ENCODE measurements around the gene GLCE.

GLCE gene

DNA sequence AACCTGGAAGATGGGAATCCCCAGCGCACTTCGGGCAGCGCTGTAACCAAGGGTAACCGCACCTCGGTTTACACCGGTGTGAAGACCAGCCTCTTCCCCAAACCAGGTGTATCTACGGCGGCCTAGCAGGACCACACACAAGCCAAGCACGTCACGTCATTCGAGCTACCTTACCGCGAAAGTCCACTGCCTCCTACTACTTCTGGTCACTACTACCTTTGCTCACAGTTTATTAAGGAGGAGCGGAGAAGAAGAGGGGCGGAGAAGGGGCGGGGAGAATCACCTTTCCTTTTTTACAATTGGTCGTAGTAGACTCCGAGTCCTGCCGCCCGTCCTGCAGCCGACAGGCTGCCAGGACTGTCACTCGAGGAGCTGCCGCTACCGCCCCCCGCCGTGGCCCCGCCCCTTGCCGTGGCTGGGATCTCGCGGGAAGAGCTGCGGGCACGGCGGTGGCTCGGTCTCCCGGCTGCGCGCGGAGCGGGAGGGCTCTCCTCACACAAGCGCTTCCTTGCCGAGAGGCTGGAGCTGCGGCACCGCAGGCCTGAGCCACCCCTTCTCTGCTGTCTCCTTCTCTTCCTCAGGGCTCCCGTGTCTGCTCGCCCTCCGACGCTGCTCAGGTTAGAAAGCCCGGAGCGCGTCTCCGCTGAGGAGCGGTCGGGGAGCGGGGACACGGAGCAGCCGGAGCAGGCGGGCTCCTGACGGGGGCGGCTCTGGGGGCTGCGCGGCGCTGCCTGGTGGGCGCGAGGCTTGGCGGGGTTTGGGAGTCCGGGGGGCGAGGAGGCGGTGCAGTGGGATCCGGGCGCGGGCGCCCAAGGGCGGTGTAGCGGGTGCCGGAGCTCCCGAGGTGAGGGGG lies at the start of gene GLCE:
TSS of gene GLCE (plus strand) at position 495 of the 853 bp plus-strand sequence. CDS start 95,172 bp downstream, outside the sequence.
- DNase-seq (ENCODE audit: low read depth, low spot score), result peak; percentile 78

DNA sequence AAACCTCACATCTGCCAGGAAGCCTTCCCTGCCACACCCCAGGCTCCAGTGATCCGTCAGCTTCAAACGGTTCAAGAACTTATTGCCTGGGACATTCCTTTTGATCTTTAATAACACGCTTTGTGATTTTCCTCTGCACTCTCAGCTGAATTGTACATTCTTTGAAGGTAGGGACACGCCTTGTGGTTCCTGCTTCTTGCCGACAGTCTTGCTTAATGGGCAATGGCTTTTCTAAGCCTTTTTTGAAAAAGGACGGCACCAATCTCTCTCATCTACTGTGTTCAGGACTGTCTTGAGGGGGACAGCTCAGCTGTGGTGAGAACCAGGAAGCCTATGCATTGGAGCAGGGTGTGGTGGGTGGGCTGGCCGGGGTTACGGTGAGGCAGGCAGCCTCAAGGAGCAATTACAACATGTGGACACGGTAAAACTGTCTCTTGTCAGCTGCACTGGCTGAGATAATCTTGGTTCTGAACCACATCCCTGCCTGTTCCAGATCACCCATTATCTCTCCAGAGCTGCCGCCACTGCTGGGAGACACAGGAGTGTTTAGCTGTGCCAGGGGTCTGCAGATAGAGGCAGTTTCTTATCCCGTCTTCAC lies 46.0 kb upstream of the GLCE start:
- no peak for DNase-seq (ENCODE audit: low read depth, low spot score)

DNA sequence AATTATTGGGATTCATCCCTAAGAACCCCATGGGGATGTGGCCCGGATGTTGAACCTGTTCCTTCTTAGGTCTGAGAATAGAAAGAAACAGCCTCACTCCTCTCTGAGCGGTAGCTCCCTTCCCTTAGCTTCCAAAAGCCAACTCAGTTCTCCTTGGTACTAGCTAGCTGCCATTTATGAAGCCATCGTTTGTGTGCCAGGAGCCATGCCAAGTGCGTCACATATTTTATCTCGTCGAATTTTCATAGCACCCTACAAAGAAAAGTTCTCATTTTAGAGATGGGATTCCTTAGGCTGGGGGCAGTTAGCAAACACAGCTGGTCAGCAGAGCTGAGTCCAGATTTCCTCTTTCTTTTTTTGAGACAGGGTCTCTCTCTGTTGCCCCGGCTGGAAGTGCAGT lies 45.4 kb upstream of the GLCE start:
- no peak for DNase-seq (ENCODE audit: low read depth, low spot score)

DNA sequence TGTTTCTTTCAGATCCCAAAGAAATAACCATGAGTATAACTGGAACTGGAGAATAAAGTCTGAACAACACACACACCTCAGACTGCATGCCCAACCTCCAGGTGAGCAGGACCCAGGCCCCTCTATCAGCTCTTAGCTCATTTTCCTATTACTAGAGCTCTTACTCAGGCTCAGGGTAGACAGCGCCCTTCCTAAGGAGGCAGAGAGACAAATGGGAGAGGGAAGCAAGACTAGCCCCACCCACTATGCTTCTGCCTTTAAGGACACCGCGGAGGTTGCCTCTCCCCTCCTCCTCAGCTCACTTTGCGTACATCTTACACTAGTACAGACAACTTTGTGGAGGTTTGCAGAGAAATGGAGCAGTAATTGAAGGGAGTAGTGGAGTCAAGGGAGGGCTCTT lies 44.0 kb upstream of the GLCE start:
- DNase-seq (ENCODE audit: low read depth, low spot score), result no peak

DNA sequence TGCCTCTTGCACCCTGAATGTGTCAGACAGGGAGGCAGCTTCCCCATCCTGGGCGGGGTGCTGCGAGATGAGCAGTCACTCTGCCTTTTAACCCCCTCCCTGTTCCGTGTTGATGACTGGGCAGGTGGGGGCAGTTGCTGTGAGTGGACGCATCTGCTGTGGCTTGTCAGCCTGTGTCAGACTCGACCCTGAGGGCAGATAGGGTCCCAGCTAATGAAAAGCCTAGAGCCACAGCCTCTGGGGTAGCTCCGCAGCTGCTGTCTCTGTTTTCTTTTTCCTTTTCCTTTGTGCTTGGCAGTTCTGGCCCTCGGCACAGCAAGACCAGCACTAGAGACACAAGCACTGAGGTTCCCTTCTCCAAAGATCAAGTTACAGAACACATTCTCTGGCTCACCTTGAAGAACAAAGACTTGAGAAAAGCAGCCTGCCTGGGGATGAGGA lies 43.0 kb upstream of the GLCE start:
- no peak for DNase-seq (ENCODE audit: low read depth, low spot score)

DNA sequence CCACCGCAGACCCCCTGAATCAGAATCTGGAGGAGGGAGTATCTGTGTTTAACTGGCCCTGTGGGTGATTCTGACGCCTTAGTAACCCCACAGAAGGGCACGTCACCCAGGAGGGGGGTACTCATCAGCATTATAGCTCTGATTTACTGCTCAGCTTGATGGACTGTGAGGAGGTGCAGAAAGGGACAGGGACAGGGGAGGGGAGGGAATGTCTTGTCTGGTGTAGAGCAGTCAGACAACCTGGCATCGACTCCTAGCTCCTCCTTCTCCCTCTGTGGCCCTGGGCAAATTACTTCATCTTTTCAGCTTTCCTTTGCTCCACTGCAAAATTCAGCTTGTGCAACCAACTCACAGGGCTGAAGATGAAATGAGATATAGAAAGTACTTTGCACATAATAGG lies 42.3 kb upstream of the GLCE start:
- DNase-seq (ENCODE audit: low read depth, low spot score), result no peak

DNA sequence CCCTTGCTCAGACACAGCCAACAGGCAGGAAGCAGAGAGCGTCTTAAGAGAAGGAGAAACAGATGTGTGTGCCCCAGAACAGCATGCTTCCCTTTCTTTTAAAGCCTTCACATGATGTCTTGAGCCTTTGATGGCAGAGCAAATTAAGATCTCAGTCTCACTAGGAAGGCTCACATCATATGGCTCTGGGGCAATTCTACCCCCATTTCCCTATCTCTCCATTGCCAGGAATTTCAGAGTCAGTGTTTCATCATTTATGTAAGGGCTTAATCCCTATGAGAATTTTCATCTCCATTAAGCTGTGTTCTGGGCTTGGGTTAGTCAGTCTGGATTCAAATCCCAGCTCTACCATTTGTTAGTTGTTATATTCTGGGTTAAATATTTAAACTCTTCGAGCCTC lies 41.4 kb upstream of the GLCE start:
- no peak for DNase-seq (ENCODE audit: low read depth, low spot score)

DNA sequence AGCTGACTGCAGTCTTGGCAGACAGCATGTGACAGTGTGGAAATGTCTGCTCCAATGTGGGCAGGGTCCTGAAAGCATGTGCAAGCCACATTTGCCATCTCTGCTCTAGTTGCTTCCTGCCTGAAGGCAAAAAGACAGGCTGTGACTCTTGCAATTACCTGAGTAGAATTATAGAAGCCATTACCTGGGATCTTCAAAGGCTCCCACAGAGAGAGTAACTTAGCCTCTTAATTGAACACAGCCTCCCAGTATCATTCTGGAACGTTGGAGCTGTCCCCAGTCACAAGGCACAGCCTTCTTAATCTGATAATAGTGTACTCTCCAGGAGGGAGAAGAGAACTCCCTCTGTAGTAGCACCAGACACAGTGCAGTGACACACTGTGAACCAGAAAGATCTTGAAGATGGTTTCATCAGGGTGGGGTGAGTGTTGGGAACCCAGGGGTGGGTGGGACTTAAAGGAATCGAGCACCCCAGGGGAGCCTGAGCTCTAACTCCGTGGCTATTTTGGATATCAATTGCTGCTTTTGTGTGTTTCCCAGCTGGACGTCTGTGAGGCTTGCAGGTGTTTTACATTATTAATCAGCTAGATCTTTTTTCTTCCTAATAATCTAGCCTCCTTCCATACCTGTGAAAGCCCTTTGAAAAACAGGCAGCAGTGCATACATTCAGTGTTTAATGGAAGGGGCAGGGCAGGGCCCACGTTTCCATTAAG lies 40.6 kb upstream of the GLCE start:
- DNase-seq (ENCODE audit: low read depth, low spot score), result no peak

DNA sequence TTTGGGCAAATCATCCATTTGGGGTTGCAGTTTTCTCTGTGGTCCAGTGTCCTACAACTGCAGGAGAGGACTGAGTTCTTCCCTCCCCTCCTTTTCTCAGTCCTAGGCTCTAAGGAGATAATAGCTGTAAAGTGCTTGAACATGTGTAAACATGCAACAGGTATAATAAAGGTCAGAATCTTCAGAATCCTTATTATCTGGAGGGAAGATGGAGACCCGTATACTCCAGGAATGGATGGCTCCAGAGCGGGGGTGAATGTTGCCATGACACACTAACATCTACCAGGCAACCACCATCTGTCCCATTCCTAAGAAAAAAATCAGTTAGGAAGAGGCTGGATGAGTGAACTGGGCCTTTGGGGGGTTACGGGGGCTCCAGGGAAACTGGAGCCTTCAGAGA lies 39.7 kb upstream of the GLCE start:
- DNase-seq (ENCODE audit: low read depth, low spot score), result no peak

DNA sequence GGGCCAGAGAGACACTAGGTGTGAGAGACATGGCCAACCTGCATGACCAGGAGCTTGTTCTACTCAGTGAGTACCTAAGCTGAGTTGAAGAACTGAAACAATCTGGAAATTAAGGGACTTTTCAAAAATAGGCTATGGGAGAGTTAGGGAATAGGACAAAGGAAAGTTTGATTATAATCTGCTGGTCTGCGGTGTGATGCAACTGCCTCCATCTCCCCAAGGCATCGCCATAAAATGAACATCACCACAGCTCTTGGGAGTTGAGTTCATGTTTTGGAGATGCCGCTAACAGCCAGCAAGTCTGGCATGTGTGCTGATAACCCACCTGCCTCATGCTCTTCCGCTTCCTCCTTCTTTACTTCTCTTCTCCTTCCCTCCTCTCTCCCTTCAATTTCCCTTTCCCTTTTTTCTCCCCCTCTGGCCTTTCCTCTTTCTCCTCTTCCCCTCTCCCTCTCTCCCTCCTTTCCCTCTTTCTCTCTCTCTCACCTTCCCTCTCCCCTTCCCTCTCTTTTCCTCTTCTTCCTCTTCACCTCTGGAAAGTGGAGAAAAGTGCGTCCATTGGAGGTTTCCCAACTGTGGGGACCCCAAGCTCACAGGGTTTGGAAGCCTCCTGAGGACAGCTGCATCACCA lies 39.1 kb upstream of the GLCE start:
- no peak for DNase-seq (ENCODE audit: low read depth, low spot score)

DNA sequence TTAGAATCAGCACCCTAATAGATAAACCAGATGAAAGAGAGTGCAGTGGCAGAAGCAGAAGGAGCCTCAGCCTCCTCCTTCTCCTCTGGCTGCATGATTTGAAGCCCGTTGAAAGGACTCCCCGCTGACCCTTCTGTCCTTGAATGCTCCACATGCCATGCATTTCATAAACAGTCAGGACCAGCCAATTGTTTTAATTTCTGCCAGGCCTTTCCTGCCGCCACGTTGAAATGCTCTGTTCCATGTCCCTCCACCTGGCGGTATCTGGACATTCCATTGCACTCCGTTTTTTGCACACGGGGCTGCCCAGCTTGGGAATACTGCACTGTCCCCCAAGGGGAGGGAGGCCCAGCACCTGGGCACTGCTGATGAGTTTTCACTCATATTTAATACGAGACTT lies 35.2 kb upstream of the GLCE start:
- DNase-seq (ENCODE audit: low read depth, low spot score), result no peak

DNA sequence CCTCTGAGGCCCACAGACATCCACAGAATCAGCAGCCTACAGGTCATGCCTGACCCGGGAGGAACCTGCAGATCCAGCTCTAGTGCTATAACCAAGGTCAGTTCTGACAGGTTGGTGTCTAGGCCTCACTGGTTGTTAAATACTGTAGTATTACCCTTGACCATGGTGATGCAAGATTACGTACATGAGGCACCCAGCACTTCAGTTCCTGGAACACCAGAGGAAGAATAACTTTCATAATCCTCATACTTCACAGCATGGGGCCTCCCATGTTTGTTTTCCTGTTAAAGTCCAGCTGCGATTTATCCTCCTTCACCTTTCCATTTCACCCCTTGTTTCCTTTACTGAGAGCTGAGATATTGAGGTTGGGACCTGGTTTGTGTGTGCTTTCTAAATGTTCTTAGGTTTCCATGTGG lies 34.4 kb upstream of the GLCE start:
- no peak for DNase-seq (ENCODE audit: low read depth, low spot score)

DNA sequence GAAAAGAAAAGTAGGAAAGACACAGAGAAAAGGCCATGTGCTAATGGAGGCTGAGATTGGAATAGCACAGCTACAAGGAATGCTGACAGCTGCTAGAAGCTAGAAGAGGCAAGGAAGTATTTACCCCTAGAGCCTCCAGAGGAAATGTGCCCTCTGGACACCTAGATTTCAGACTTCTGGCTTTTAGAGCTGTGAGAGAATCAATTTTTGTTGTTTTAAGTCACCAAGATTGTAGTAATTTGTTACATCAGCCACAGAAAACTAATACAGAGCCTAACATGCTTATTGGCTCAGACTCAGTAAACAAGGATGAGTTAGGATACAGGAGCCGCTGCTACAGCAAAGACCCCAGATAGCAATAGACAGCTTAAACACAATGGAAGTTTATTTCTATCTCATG lies 33.1 kb upstream of the GLCE start:
- no peak for DNase-seq (ENCODE audit: low read depth, low spot score)

DNA sequence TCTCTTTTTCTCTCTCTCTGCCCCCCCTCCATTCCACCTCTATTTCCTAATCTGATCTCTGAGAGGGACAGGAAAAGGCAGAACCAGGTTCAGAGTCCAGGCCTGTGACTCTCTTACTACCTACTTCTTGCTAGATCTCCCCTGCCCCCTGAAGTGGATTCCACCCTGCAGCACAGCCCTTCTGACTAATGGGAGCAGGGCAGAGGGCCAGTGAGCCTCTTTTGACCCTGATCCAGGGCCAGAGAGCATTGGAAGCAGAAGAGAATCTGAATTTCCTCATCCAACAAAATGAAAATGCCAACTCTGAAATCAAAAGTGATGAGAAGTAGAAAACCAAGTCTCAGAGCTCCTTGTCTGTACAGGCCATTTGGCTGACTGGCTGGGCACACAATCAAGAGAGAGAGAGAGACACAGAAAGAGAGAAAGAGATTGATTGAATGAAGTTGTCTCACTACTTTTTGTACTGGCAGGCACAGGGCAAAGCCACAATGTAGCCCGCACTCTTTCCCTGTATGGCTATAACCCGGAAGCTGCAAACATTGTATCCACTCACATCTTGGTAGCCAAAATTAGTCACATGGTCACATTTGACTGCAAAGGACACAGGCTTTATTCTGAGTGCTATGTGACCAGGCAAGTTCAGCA lies 31.6 kb upstream of the GLCE start:
- no peak for DNase-seq (ENCODE audit: low read depth, low spot score)

DNA sequence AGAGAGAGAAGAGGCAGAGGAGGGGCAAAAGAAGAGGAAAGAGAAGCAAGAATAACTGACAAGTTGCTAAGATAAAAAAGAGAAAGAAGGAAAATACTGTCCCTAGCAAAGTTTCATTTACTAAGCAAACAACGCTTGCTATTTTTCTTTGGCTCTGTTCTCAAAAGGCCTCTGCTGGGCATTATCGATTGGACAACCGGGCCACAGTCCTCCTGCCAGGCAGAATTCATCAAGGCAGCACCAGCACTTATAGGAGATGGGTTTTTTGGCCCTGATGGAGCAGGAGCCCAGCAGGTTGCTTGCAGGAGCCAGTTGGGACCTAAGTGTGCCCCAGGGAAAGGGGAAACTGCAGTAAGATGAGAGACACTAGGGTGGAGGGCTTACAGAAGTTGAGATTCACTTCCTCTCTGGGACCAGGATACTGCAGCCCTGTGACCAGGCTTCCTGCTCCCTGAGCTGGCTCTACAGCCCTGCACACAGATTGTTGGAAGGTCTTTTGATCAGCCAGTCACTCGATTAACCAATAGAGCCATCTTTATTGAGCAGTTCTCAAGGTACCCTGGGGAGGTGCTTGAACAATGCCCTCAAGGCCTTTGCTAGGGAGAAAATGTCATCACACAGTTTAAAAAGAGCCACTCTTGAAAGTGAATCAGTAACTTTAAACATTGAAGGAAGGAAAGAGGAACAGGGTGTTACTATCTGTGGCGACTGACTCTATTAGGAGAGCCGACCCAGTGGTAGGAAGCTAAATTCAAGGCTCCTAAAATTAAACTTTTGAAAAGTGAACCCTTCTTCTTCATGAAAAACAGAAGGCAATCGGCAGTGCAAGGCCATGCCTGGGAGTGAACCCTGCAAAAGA lies 28.8 kb upstream of the GLCE start:
- DNase-seq (ENCODE audit: low read depth, low spot score), result no peak

DNA sequence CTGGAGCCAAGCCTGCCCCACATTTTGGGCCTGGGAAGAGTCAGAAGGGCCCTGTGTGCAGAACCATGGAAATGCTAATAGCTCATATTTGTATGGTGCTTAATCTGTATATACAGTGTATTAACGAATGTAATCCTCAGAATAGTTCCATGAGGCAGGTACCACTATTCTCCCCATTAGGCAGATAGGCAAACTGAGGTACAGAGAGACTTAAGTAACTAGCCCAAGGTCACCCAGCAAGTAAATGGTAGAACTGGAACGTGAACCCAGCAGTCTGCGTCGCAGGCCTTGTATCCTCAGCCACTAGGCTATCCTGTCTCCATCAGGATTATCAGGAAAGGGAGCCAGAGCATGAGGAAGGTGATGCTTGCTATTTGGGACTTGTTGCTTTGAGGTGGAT lies 28.0 kb upstream of the GLCE start:
- DNase-seq (ENCODE audit: low read depth, low spot score), result no peak

DNA sequence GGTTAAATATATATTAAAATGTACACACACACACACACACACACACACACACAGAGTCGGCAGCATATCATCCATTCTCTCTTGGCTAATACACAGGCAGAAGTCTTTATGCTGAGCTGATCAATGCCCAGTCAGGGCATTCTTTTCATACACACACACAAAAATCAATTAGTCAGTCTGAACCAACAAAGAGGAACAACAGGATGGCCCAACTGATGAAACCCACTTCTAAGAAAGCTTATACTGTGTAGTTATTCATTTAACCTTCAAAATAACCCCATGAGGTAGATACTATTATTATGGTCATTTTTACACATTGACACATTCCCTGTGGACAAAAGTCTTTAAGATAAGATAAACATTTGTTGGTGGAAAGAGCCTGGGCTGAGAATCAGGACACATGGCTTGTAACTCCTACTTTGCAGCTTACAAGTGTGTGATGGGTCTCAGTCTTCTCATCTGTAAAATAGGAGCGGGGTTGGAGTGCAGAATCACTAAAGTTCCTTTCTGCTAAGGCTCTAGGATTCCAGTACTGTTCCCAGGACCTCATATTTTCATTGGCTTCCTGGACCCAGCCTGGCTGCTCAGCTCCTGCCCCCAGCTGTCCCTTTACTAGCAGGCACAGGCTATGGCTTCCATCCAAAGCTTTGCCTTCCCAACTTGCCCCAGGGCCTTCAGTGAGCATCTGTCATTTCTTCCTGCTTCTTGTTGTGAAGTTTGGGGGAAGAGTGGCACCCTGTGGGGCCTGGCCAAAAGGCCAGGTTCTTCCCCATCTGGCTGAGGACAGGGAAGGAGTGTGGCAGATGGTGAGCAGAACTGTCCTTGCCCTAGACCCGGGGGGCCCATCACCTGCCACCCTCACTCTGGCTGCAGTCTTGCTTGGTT lies 27.2 kb upstream of the GLCE start:
- no peak for DNase-seq (ENCODE audit: low read depth, low spot score)

DNA sequence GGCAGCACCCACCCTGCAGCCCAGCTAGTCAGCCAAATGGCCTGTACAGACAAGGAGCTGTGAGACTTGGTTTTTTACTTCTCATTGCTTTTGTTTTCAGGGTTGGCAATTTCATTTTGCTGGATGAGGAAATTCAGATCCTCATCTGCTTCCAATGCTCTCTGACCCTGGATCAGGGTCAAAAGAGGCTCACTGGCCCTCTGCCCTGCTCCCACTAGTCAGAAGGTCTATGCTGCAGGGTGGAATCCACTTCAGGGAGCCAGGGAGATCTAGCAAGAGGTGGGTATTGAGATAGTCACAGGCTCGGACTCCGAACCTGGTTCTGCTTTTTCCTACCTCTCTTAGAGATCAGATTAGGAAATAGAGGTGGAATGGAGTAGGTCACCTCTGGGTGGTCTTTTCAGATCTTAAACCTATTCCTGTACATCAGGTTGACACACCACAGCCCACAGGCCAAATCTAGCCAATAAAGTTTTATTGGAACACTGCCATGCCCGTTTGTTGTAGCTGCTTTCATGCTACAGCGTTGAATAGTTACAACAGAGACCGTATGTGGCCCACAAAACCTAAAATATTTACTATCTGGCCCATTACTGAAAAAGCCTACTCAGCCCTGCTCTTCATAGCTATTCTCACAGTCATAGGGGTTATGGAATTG lies 26.4 kb upstream of the GLCE start:
- no peak for DNase-seq (ENCODE audit: low read depth, low spot score)

DNA sequence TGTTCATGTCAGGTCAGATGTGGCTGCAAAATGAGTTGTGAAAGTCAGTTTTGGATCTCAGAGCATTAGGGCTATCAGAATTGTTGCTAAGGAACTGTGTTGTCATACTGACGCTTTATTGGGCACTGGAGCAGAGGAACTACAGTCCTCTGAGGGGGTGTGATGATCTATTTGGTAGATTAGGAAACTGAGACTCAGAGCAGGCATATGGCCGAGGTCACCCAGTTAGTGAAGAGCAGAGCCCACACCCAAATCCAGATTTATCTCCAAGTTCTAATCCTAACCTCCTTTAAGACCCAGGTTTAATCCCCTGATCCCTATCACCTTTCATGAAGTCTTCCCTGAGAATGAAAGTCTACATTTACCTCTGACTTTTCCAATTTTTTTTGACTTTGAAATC lies 25.6 kb upstream of the GLCE start:
- no peak for DNase-seq (ENCODE audit: low read depth, low spot score)

Data from activated CD4-positive, CD25-positive, alpha-beta regulatory T cell treated with anti-CD3 and anti-CD28 coated beads, Interleukin-2, amount 50 U/mL, for 16 hours (primary cell).